Measurements from ENCODE around the gene HNRNPC. TPM values are rescaled to one million over a fixed set of nuclear protein-coding genes. Genes with fewer than 3 reads are reported as not detected.
A peak's percentile ranks its signal among the peaks of the same experiment; 100 is the strongest.

HNRNPC gene
- total and polyA plus RNA-seq, 2 of the 8 experiments (the other 6 are each of a cell fraction or from before 2014, with no cell fraction given) = 781 to 1,207 TPM

DNA sequence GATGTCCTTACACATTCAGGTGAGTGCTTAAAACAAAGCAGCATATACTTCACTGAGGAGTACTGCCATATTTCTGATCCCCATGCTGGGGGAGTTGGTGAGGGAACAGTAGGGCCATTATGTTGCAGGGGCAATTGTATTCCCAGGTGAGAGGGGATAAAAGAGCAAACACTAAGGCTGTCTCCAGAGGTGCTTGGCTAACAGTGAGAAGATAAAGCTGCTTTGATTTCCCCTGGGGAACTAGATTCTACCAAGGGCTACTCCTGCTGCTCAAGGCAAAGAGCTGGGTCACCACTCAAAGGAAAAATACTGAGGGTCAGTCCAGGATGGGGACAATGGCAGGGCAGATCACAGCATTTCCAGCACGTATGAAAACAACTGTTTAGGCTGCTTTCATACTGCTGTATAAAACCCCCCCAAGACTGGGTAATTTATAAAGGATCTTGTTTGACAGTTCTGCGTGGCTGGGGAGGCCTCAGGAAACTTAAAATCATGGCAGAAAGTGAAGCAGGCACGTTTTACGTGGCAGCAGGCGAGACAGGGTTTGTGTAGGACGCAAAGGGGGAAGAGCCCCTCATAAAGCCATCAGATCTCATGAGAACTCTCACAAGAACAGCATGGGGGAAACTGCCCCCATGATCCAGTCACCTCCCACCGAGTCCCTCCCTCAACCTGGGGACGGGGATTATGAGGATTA is 65.6 kb downstream of the HNRNPC start:
- no peak overlapping the region for H3K27ac ChIP-seq (ENCODE audit: low read depth, low read length)
- peaks cover 0 to 9% (median 2%) of the 10 kb centered on the region in 4 experiments; a peak in 5 of 7 replicates for H3K4me1 ChIP-seq (replicated peaks in 1 of 4; ENCODE audit: control insufficient read depth in 3 of 4, insufficient read depth in 4 of 4, low read length in 3 of 4)
- 79% methylated on average over 8 of the region's 8 CpGs; no CpG with 5 or more reads in 1 of the 2 experiments for WGBS, 2 experiments (ENCODE audit: extremely low coverage in 1 of 2, insufficient coverage in 1 of 2, insufficient read length in 1 of 2, insufficient replicate concordance in 2 of 2, low coverage in 1 of 2, low lambda C conversion rate in 2 of 2, missing lambda C conversion rate in 1 of 2)
- H2AFZ ChIP-seq (ENCODE audit: low read length) = no peak overlapping the region
- no peak overlapping the region for H2BK120ac ChIP-seq (replicated peaks; ENCODE audit: low read depth, low read length)
- no peak overlapping the region for H2BK20ac ChIP-seq (ENCODE audit: low read length)
- H3K56ac ChIP-seq (replicated peaks; ENCODE audit: insufficient read length, low read depth, low read length) = no peak overlapping the region
- DNase-seq (ENCODE audit: low read depth in 1 of 2, low spot score in 2 of 2) (no peak), FAIRE-seq (no peak)
- H2BK15ac ChIP-seq (ENCODE audit: low read length) = no peak overlapping the region
- no peak overlapping the region for H3K23ac ChIP-seq (ENCODE audit: insufficient read length)
- no peak overlapping the region for H3K9ac ChIP-seq (replicated peaks in 1 of 4; ENCODE audit: extremely low read depth in 1 of 4, low read depth in 3 of 4, low read length in 3 of 4)
- no peak overlapping the region for H3K4me2 ChIP-seq (ENCODE audit: insufficient read depth in 1 of 2, low read depth in 2 of 2, low read length in 2 of 2)
- H4K8ac ChIP-seq (ENCODE audit: extremely low read depth, insufficient read depth, low read length) = no peak overlapping the region
- no peak overlapping the region for H2AK5ac ChIP-seq (ENCODE audit: low read depth, low read length)
- no peak overlapping the region for H3K18ac ChIP-seq (ENCODE audit: extremely low read depth, low read length)
- ChIA-PET CTCF (ENCODE audit: partially characterized antibody) (no interaction called here), POLR2A (ENCODE audit: partially characterized antibody) (interaction anchor here (0.8 to 7.6 kb wide), 22 partner anchors 8 to 546 kb away, joined by 3 to 101 read pairs (median 4); partner anchors contain the start of genes ARHGEF40 and HNRNPC)
- H3K23me2 ChIP-seq (ENCODE audit: low read depth, low read length) = no peaks in the 10 kb centered on the region
- no peak overlapping the region for H4K5ac ChIP-seq (ENCODE audit: insufficient read length, low read depth, low read length)
- H3K4ac ChIP-seq (replicated peaks; ENCODE audit: insufficient read length, low read depth, low read length) = no peak overlapping the region
- H3K36me3 ChIP-seq (ENCODE audit: control insufficient read depth in 2 of 4, insufficient read depth in 4 of 4, low read length in 3 of 4) = peaks cover 2 to 28% (median 13%) of the 10 kb centered on the region in 4 experiments; a peak in 7 of 8 replicates
- no peaks in the 10 kb centered on the region for H3K9me3 ChIP-seq (ENCODE audit: insufficient read depth in 2 of 2, low read depth in 1 of 2, low read length in 1 of 2)
- no peak overlapping the region for H3K4me3 ChIP-seq (ENCODE audit: extremely low read depth in 1 of 4, insufficient read depth in 2 of 4, low read depth in 3 of 4, low read length in 4 of 4)
- no peak overlapping the region for H4K91ac ChIP-seq (replicated peaks; ENCODE audit: insufficient read length, low read length)
- H3K27me3 ChIP-seq (replicated peaks in 1 of 4; ENCODE audit: control insufficient read depth in 3 of 4, extremely low read depth in 1 of 4, insufficient read depth in 3 of 4, low read length in 3 of 4) = no peaks in the 10 kb centered on the region
- no peak overlapping the region for H2BK12ac ChIP-seq (ENCODE audit: low read depth, low read length)
- H2BK5ac ChIP-seq (ENCODE audit: low read depth, low read length) = no peak overlapping the region
- H4K20me1 ChIP-seq (replicated peaks in 1 of 2; ENCODE audit: control insufficient read depth in 1 of 2, insufficient read depth in 2 of 2, low read length in 2 of 2) = peaks cover 4% of the 10 kb centered on the region in 2 experiments
- H3K79me2 ChIP-seq (ENCODE audit: control insufficient read depth in 1 of 2, insufficient read depth in 2 of 2, low read length in 2 of 2) = no peaks in the 10 kb centered on the region
- no peak overlapping the region for H3K14ac ChIP-seq (ENCODE audit: insufficient read length)
- H3K79me1 ChIP-seq (ENCODE audit: low read depth, low read length) = 0 out of 2 replicates have a peak, but pooled peaks cover 3% of the 10 kb centered on the region
- TF ChIP-seq POLR2A (IDR thresholded peaks at IDR 0.05; ENCODE audit: control extremely low read depth in 1 of 2, low read depth in 2 of 2, low read length in 2 of 2) (peak; percentile 7 to 57; a peak in 2 of 3 replicates), SP4 (IDR thresholded peaks at IDR 0.05; ENCODE audit: low read length) (0 out of 2 replicates have a peak, but pooled peaks have one; percentile 7), POLR2AphosphoS5 (IDR thresholded peaks at IDR 0.05; ENCODE audit: low read depth, low read length) (peak; percentile 54), TAF7 (optimal IDR thresholded peaks at IDR 0.05; ENCODE audit: borderline replicate concordance, low read depth, low read length) (peak; percentile 38), YY1 (IDR thresholded peaks at IDR 0.05; ENCODE audit: low read depth, low read length) (no peak), SIRT6 (IDR thresholded peaks at IDR 0.05; ENCODE audit: low read length) (no peak)

Data from H1 (cell line).